ENCODE results near the gene INSRR. TPM values are rescaled to one million over a fixed set of nuclear protein-coding genes. Genes with fewer than 3 reads are reported as not detected.

The INSRR gene
- total and polyA plus RNA-seq, 2 of the 8 experiments (the other 6 are each of a cell fraction or from before 2014, with no cell fraction given) = 0.02 TPM; not detected in 1

DNA sequence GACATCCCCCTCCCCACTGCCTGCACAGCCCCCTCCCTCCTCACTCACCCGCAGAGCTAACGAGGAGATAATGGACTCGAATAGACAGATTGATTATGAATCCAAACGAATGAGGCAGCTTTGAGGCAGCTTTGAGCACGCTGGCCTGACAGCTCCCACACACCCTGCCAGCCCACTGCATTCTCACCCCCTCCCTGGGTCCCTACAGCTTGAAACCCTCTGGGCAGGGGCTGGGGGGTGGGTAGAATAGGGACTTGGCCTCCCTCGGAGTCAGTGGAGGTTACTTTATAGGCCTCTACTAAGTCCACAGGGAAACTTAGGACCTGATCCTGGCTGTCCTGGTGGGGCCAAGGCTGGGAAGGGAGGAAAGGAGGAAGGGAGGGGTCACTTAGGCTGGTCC lies 3.7 kb upstream of the INSRR start:
- Histone ChIP-seq H2BK20ac (ENCODE audit: low read length) (no peak overlapping the region), H2BK15ac (ENCODE audit: low read length) (no peak overlapping the region), H3K4me1 (replicated peaks in 1 of 4; ENCODE audit: control insufficient read depth in 3 of 4, insufficient read depth in 4 of 4, low read length in 3 of 4) (peaks cover 0 to 21% (median 14%) of the 10 kb centered on the region in 4 experiments; a peak in 5 of 7 replicates), H3K4ac (replicated peaks; ENCODE audit: insufficient read length, low read depth, low read length) (no peak overlapping the region), H3K27ac (ENCODE audit: low read depth, low read length) (no peak overlapping the region), H3K23me2 (ENCODE audit: low read depth, low read length) (peaks cover 19% of the 10 kb centered on the region; the same call in 1 of the 2 replicates), H3K9me3 (ENCODE audit: insufficient read depth in 2 of 2, low read depth in 1 of 2, low read length in 1 of 2) (no peaks in the 10 kb centered on the region), H3K9ac (replicated peaks in 1 of 4; ENCODE audit: extremely low read depth in 1 of 4, low read depth in 3 of 4, low read length in 3 of 4) (no peak overlapping the region), H3K23ac (ENCODE audit: insufficient read length) (no peak overlapping the region), H4K20me1 (replicated peaks in 1 of 2; ENCODE audit: control insufficient read depth in 1 of 2, insufficient read depth in 2 of 2, low read length in 2 of 2) (peaks cover 1 to 10% of the 10 kb centered on the region in 2 experiments), H3K4me3 (ENCODE audit: extremely low read depth in 1 of 4, insufficient read depth in 2 of 4, low read depth in 3 of 4, low read length in 4 of 4) (no peak overlapping the region), H3K14ac (ENCODE audit: insufficient read length) (no peak overlapping the region), H3K79me2 (ENCODE audit: control insufficient read depth in 1 of 2, insufficient read depth in 2 of 2, low read length in 2 of 2) (no peaks in the 10 kb centered on the region), H3K18ac (ENCODE audit: extremely low read depth, low read length) (no peak overlapping the region), H2BK120ac (replicated peaks; ENCODE audit: low read depth, low read length) (no peak overlapping the region), H4K91ac (replicated peaks; ENCODE audit: insufficient read length, low read length) (no peak overlapping the region), H2AK5ac (ENCODE audit: low read depth, low read length) (no peak overlapping the region), H2BK12ac (ENCODE audit: low read depth, low read length) (no peak overlapping the region), H3K4me2 (ENCODE audit: insufficient read depth in 1 of 2, low read depth in 2 of 2, low read length in 2 of 2) (no peak overlapping the region), H3K56ac (replicated peaks; ENCODE audit: insufficient read length, low read depth, low read length) (no peak overlapping the region), H4K5ac (ENCODE audit: insufficient read length, low read depth, low read length) (no peak overlapping the region), H3K79me1 (ENCODE audit: low read depth, low read length) (no peaks in the 10 kb centered on the region), H3K36me3 (ENCODE audit: control insufficient read depth in 2 of 4, insufficient read depth in 4 of 4, low read length in 3 of 4) (peaks cover 0 to 2% (median 0%) of the 10 kb centered on the region in 4 experiments; a peak in 1 of 8 replicates), H4K8ac (ENCODE audit: extremely low read depth, insufficient read depth, low read length) (no peak overlapping the region), H3K27me3 (replicated peaks in 1 of 4; ENCODE audit: control insufficient read depth in 3 of 4, extremely low read depth in 1 of 4, insufficient read depth in 3 of 4, low read length in 3 of 4) (peaks cover 51 to 78% (median 70%) of the 10 kb centered on the region in 4 experiments), H2BK5ac (ENCODE audit: low read depth, low read length) (no peak overlapping the region), H2AFZ (ENCODE audit: low read length) (no peak overlapping the region)
- DNase-seq (ENCODE audit: low read depth in 1 of 2, low spot score in 2 of 2) (no peak), FAIRE-seq (no peak)
- no peak for TF ChIP-seq EGR1 (IDR thresholded peaks at IDR 0.05; ENCODE audit: borderline replicate concordance, low read depth, low read length)
- no peak for TF ChIP-seq RNF2 (IDR thresholded peaks at IDR 0.05; ENCODE audit: borderline replicate concordance, low read depth, low read length, missing control alignments, poor library complexity, severe bottlenecking)
- TF ChIP-seq, protein P1, sequence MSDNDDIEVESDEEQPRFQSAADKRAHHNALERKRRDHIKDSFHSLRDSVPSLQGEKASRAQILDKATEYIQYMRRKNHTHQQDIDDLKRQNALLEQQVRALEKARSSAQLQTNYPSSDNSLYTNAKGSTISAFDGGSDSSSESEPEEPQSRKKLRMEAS (IDR thresholded peaks at IDR 0.05) = no peak
- no peak for TF ChIP-seq RFX5 (IDR thresholded peaks at IDR 0.05; ENCODE audit: borderline replicate concordance, low read depth, low read length)
- TF ChIP-seq TAF7 (optimal IDR thresholded peaks at IDR 0.05; ENCODE audit: borderline replicate concordance, low read depth, low read length) = no peak
- no peak for TF ChIP-seq SP2 (IDR thresholded peaks at IDR 0.05; ENCODE audit: low read length)
- no peak for TF ChIP-seq SP4 (IDR thresholded peaks at IDR 0.05; ENCODE audit: low read length)
- POLR2A ChIA-PET (ENCODE audit: partially characterized antibody) = interaction anchor here (0.9 kb wide), 1 partner anchor 25 kb away, joined by 3 read pairs; no protein-coding TSS in a partner anchor
- CTCF ChIA-PET (ENCODE audit: partially characterized antibody) = interaction anchor here (0.9 to 25.2 kb wide), 12 partner anchors 13 to 236 kb away, joined by 3 to 719 read pairs (median 62); partner anchors contain the start of genes CRABP2, ISG20L2, LRRC71 and METTL25B
- WGBS, 2 experiments (ENCODE audit: extremely low coverage in 1 of 2, insufficient coverage in 1 of 2, insufficient read length in 1 of 2, insufficient replicate concordance in 2 of 2, low coverage in 1 of 2, low lambda C conversion rate in 2 of 2, missing lambda C conversion rate in 1 of 2) = 69% methylated on average over 6 of the region's 6 CpGs; no CpG with 5 or more reads in 1 of the 2 experiments
